Neuron (in vitro differentiated cells): ENCODE measurements around the gene PDE4D.

Source experiments
- H2AFZ ChIP-seq: one replicate; pipeline ENCODE4 v1.6.1; 2013; ENCODE audit warnings: low read depth, mild to moderate bottlenecking, inconsistent platforms, low read length, moderate library complexity
- H3K27me3 ChIP-seq: one replicate; pipeline ENCODE4 v1.6.1; 2013; ENCODE audit warnings: low read length; ENCODE audit not compliant: insufficient read depth
- H3K36me3 ChIP-seq: one replicate; pipeline ENCODE4 v1.6.1; 2013; ENCODE audit warnings: low read length; ENCODE audit not compliant: insufficient read depth
- H3K4me1 ChIP-seq: one replicate; pipeline ENCODE4 v1.6.1; 2013; ENCODE audit warnings: low read length; ENCODE audit not compliant: insufficient read depth
- H3K4me3 ChIP-seq: 2 replicates; pipeline ENCODE4 v1.5.1; 2013; ENCODE audit warnings: mild to moderate bottlenecking, low read length, moderate library complexity
- H3K9me3 ChIP-seq: one replicate; pipeline ENCODE4 v1.6.1; 2013; ENCODE audit warnings: low read length

The PDE4D gene

DNA sequence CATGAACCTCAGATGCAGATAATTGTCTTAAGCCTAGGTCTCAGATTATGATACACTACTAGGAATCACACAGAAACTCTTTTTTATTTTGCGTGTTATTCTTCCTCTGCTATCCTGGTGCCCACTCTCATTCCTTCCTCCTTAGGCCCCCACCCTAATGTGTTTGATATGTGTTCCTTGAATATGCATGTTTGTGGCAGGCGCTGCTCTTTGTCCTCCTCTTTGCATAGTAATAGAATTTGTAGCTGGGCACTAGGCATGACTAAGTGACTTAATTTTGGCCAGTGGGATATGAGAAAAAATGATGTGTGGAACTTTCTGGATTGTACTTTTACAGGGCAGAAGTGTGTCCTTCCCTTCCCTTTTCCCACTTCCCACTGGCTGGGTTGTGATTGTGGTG, 965.6 kb downstream of the PDE4D start:
- no peaks in the 10 kb centered on the region for H3K9me3 ChIP-seq
- no peak overlapping the region for H3K4me3 ChIP-seq
- H3K27me3 ChIP-seq = no peaks in the 10 kb centered on the region
- H3K36me3 ChIP-seq = no peaks in the 10 kb centered on the region
- H3K4me1 ChIP-seq = peaks cover 24% of the 10 kb centered on the region
- no peak overlapping the region for H2AFZ ChIP-seq

DNA sequence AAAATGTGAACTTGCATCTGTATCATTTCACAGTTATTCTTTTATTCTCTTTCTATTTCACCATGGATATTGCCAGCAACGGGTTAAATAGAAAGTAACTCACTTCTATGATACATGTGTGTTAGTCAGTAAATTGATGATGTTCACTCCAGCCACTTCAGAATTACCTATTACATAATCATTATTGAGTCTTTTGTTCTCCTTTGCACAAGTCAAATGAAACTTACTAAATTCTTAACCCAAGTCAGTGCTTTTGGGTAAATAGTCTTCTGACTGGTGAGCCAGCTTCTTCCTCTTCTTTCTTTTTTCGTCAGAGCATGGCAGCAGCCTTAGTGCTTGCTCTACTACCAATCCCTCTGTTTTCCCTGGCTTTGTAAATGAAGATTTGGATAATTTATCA, 966.3 kb downstream of the PDE4D start:
- Histone ChIP-seq H3K9me3 (no peaks in the 10 kb centered on the region), H3K27me3 (no peaks in the 10 kb centered on the region), H3K4me3 (no peak overlapping the region), H3K4me1 (peaks cover 24% of the 10 kb centered on the region), H3K36me3 (no peaks in the 10 kb centered on the region), H2AFZ (no peak overlapping the region)

DNA sequence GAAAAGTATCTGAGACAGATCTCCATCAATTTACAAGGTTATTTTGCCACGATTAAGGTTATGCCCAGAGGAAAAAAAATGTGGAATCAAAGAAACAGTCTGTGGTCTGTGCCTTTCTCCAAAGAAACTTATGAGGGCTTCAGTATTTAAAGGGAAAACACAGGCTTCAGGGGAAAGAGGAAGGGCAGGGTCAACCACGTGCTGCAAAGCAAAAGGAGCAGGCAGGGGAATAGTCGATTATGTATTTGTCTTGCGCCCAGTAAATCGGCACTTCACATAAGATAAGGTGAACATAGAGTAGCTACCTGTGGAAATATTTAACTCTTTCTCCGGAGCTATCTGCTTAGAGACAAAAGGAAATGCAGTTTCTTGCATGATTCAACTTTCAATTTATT, 967.0 kb downstream of the PDE4D start:
- H3K27me3 ChIP-seq = no peaks in the 10 kb centered on the region
- H3K36me3 ChIP-seq = no peaks in the 10 kb centered on the region
- no peaks in the 10 kb centered on the region for H3K9me3 ChIP-seq
- H3K4me3 ChIP-seq = no peak overlapping the region
- peaks cover 24% of the 10 kb centered on the region for H3K4me1 ChIP-seq
- peak overlapping the region; percentile 39 for H2AFZ ChIP-seq

DNA sequence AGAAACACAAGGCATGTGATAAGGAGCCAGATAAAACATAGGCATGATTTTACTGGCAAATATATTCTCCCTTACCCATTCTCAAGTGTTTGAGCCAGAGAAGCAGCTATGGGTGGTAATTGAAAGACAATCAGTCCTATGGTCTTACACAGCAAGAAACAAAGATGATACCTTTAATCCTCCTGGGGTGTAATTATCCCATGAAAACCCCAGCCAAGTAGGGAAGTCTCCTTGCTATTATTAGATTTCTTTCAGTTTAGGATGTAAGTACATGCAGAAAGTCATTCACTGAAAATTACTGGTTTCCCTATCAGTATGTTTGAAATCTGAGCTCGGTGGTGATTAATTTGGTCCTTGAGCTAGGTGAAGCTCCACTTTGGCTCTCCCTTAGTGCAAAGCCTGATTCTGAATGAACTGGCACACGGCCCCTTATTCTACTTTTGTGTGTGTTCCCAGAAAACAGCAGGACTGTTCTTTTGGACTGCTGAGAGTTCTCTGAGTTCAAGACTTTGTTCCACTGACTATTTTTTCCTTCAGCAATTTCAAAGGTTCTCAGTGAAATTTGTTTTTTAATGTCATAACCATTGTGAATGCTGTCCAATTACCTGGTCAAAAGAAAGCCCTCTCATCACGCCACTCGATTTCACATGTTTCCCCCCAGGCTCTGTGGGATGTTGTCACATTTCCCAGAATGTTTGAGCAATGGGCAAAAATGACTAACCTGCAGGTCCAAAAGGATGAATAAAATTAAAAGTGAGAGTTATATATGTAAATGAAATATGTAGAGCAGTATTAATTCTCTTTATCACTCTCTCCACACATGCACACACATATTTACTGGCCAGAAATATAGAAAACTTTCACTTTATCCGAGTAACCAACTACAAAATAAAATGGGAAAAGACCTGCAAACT, 967.6 kb downstream of the PDE4D start:
- H3K36me3 ChIP-seq = no peaks in the 10 kb centered on the region
- peak overlapping the region; percentile 39 for H2AFZ ChIP-seq
- peaks cover 30% of the 10 kb centered on the region for H3K4me1 ChIP-seq
- H3K27me3 ChIP-seq = no peaks in the 10 kb centered on the region
- H3K9me3 ChIP-seq = no peaks in the 10 kb centered on the region
- no peak overlapping the region for H3K4me3 ChIP-seq

DNA sequence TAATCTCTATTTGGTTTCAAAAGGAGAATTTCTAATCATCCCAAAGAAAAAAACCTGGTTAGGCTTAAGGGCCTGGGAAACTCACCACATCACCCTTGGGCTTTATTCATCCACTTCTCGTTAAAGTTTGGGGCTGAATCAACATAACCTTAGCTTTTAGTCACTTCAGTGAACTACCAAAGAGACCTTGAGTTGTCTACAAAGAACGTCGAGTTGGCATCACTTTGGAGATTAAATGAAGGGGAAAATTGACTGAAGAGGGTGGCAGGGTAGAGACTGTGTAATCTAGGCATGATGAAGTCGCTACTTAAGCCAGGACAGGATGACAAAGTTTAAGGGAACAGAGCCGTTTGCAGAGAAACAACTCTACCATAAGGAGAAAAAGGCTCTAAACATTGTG, 969.2 kb downstream of the PDE4D start:
- Histone ChIP-seq H3K4me1 (peaks cover 33% of the 10 kb centered on the region), H3K27me3 (no peaks in the 10 kb centered on the region), H3K36me3 (no peaks in the 10 kb centered on the region), H2AFZ (no peak overlapping the region), H3K4me3 (no peak overlapping the region), H3K9me3 (no peaks in the 10 kb centered on the region)

DNA sequence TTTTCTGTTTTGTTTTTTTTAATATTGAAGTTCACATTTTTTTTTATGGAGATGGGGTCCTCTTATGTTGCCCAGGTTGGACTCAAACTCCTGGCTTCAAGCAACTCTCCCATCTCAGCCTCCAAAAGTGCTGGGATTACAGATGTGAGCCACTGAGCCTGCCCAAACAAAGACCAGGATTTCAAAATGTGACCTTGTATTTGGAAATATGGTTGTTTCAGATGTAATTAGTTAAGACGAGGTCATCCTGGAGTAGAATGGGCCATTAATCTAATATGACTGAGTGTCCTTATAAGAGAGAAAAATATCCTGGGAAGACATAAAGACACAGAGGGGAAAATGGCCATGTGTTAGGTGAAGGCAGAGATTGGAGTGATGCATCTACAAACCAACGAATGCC, 970.2 kb downstream of the PDE4D start:
- Histone ChIP-seq H3K4me3 (no peak overlapping the region), H3K36me3 (no peaks in the 10 kb centered on the region), H3K9me3 (no peaks in the 10 kb centered on the region), H3K4me1 (peaks cover 33% of the 10 kb centered on the region), H2AFZ (no peak overlapping the region), H3K27me3 (no peaks in the 10 kb centered on the region)

DNA sequence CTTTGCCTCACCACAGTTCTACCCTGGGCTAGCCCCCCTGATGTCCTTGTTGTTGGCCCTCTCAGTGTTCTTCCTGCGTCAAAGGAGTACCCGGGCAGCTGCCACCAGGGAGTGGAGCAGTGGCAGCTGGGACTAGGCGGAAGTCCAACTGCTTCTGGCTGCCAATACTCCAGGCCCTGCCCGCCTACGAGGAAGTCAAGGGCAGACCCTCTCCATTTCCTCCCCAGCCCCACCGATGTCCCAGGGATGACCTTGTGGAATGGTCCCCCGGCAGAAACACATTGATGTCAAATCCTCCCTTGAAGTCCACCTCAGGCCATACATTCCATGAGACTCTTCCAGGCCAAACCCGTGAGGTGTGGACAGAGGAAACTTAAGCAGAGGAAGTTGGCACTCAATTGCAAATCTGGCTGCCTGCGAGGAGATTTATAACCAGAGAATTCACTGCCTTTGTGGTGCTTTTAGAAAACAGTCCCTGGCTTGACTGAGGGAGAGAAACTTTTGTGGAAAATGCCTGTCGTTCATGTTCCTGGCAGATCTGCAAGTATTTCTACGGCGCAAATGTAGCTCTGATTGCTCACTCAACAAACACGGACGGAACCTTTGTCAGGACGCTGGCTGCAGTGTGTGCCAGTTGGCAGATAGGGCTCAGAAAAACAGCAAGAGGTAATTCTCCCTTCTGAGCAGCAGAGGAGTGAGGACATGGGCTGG, 970.9 kb downstream of the PDE4D start:
- no peak overlapping the region for H2AFZ ChIP-seq
- H3K36me3 ChIP-seq = no peaks in the 10 kb centered on the region
- H3K9me3 ChIP-seq = no peaks in the 10 kb centered on the region
- peaks cover 29% of the 10 kb centered on the region for H3K4me1 ChIP-seq
- H3K4me3 ChIP-seq = no peak overlapping the region
- no peaks in the 10 kb centered on the region for H3K27me3 ChIP-seq

DNA sequence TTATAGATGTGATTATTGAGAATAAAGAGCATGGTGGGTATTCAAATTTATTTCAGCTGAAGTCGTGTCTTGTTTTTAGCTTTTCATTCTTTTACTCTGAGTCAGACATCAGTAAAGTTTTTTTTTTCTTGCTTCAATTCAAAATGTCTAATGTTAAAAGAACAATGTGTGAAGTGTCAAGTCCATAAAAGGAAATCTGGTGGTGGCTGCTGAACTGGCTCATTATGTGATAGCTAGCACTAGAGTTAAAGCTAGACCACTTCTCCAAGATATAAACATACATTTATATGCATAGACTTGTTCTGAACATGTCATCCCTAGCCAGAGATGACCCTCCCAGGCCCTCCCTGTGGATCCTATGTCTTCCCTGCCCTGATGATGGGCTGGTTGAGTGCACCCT, 972.4 kb downstream of the PDE4D start:
- H3K9me3 ChIP-seq = no peaks in the 10 kb centered on the region
- no peak overlapping the region for H3K4me3 ChIP-seq
- peaks cover 25% of the 10 kb centered on the region for H3K4me1 ChIP-seq
- H3K27me3 ChIP-seq = no peaks in the 10 kb centered on the region
- no peak overlapping the region for H2AFZ ChIP-seq
- H3K36me3 ChIP-seq = no peaks in the 10 kb centered on the region

DNA sequence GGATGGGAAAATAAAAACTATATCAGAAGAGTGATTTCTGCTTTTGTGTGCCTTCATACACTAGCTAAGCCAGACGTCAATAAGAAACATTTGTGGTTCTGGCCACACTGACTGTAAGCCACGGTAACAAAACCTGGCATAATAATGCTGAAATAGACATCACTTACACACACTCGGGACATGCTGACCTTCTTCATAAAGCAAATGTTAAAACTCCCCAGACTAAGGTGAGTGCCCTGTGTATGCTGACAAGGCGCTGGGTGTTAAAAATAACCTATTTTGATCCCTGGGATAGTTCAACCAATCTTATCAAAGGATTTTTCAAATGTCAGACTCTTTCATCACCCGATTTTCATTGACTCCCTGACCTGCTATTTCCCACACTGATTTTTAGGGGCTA, 973.7 kb downstream of the PDE4D start:
- no peak overlapping the region for H2AFZ ChIP-seq
- no peaks in the 10 kb centered on the region for H3K9me3 ChIP-seq
- peaks cover 20% of the 10 kb centered on the region for H3K4me1 ChIP-seq
- no peaks in the 10 kb centered on the region for H3K36me3 ChIP-seq
- H3K27me3 ChIP-seq = no peaks in the 10 kb centered on the region
- no peak overlapping the region for H3K4me3 ChIP-seq
